ENCODE data around the gene SNX30.

GRCh38 chr9:112772215-112772509, 21.6 kb downstream of the SNX30 start:
- no peak for TF ChIP-seq CTCF (IDR thresholded peaks at IDR 0.05; ENCODE audit: poor library complexity)
- TF ChIP-seq EZH2phosphoT487 (IDR thresholded peaks at IDR 0.05; ENCODE audit: low read depth, severe bottlenecking, unreplicated experiment) = no peak

Data from hepatocyte (in vitro differentiated cells).